HG02798 (cell line): ENCODE results near the gene PLEKHA8.

Source experiments
- ATAC-seq: cut with Tn5 transposase; IDR thresholded peaks from one replicate; pipeline ENCODE4 v1.9.1; 2021; ENCODE audit warnings: mild to moderate bottlenecking; ENCODE audit not compliant: unreplicated experiment, poor library complexity

PLEKHA8 gene

DNA sequence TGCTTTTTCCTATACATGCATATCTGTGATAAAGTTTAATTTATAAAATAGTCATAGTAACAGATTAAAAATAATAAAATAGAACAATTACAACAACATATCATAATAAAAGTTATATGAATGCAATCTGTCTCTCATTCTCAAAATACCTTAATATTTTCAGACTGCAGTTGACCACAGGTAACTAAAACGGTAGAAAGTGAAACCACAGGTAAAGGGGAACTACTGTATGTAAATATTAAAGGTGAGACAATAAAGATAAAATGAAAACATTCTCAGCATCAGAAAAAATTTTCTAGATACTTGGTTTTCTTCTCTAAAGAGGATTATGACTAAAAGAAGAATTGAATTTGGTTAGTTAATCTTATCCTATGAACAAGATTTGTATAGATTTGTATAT is 7.7 kb upstream of the PLEKHA8 start:
- ATAC-seq: no peak

DNA sequence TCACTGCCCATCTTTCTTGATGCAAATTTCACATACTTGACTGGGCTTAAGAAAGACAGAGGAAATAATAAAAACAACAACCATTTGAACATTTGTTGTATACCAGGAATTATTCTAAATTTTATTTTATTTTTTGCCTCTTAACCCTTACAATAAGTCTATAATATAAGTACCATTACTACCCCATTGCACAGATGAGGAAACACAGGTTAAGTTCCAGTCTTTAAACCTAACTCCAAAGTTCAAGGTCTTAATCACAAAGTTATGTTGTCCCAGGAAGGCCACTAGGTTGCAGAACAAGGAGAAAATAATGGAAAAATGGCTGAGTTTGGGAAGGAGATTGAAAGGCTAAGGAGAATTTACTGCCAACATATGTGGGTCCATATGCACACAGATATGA is 5.2 kb upstream of the PLEKHA8 start:
- ATAC-seq: no peak

DNA sequence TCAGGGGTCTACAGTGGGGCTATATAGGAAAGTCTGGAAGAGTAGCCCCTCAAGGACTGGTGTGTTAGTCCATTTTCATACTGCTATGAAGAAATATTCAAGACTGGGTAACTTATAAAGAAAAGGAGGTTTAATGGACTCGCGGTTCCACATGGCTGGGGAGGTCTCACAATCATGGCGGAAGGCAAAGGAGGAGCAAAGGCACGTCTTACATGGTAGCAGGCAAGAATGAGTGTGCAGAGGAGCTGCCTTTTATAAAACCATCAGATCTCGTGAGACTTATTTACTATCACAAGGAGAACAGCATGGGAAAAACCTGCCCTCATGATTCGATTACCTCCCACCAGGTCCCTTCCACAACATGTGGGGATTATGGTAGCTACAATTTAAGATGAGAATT is 4.7 kb upstream of the PLEKHA8 start:
- no peak for ATAC-seq

DNA sequence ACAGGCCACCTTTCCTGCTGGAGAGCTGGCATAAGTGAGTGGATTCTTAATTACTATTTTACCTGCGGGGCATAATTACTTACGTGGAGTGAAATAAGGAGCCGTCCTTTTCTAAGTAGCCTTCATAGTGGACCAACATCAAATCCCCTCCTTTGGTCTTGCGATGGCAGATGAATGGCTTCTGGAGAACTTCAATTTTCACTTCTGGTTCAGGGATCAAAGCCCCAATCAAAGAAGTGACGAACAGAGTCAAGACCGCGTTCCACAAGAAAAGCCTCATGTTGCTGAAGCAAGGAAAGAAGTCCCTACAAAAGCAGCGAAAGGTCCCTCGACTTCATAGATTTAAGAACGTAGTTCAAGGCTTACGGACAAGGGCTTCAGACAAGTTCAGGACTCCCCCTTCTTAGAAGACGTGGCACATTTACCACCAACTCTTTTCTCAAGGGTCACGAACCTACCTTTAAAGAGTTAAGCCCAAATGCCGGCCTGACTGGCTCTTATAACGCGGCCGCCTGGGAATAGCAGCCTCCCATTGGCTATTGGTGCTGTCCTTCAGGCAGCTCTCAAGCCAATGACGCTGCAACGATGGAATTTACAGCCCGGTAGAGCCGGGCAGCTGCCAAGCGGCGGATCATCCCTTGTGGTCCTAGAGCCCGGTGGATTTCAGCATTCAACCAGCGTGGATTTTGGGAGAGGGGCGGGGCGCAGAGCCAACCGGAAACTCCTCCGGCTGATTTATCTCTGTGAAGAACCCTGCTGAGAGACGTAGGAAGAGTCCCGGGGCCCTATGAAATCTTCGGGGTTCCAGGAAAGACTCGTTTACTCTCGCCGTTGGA is 1.8 kb upstream of the PLEKHA8 start, which contains the start of gene FKBP14:
Gene FKBP14 (minus strand): TSS at position 474 of the 836 bp plus-strand sequence. CDS start 194 bp downstream, at position 280.
- peak; percentile 84 for ATAC-seq

DNA sequence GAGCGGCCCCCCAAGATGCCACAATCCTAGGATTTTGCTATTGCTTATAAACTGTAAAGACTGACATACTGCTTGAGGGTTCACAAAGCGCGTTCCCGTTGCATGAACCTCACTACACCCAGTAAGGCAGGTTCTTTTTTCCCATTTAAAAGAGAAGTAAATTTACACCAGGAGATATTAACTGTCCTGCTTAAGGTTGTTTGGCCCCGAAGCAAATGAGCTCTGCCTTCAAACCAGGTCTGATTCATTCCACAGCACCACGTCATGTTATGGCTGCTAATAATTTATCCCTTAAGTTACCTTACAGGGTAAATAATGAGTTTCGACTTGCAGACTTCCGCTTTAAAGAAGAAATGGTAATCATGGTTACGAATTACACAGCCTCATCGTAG is 1.2 kb upstream of the PLEKHA8 start:
- no peak for ATAC-seq

DNA sequence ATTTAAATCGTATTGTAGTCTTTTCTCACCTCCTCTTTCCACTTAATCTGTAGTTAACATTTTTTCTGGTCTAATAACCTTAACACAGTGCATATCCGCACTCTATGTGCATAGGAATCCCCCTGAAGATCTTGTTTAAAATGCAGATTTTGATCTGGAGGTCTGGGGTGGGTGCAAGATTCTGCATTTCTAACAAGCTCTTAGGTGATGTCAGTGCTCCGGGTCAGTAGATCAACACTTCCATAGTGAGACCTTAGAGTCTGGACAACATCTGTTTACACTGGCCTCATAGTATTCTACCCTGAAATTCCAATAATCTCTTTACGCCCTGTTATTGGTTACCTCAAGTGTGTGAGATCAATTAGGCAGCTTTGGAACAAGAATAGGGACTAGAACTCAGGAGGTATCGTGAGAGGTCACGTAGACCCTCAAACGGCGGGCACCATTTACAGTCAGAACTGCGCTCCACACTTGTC is 434 bp upstream of the PLEKHA8 start:
- ATAC-seq: peak; percentile 2

DNA sequence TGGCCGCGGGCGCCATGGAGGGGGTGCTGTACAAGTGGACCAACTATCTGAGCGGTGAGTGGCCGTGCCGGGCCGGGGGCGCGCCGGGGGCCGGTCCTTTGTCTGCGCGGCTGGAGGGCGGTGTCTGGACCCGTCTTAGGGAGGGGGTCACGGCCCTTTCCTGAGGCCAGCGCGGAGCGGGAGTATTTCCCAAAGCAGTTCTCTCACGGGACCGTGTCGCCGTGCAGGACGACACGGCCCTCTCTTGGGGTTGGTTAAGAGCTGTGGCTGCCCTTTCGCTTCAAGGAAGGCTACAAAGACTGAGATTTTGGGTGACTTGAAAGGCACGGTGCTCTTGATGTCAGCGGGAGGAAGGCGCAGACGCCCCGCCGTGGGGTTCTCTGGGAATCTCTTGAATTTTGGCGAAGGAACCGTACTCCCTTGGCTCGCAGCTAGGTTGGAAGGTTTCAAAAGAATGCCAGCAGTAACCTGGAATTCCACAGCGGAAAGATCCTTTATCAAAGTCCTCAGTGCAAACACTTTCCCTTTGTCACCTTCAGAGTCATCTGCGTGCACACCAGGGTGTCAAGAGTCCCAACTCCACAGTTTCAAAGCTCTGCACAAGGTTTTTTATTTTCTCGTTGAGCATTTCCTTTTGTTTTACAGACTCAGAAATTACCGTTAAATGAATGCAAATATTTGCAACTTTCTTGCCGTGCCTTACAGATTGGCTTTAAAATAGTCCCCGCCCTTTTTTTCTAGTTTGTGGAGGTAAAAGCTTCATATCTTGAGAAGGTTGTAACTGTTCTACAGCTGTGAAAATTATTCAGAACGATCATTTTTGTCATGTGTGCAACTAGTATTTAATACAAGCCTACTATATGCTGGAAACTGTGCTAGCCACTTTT is 780 bp downstream of the PLEKHA8 start:
- peak; percentile 16 for ATAC-seq

DNA sequence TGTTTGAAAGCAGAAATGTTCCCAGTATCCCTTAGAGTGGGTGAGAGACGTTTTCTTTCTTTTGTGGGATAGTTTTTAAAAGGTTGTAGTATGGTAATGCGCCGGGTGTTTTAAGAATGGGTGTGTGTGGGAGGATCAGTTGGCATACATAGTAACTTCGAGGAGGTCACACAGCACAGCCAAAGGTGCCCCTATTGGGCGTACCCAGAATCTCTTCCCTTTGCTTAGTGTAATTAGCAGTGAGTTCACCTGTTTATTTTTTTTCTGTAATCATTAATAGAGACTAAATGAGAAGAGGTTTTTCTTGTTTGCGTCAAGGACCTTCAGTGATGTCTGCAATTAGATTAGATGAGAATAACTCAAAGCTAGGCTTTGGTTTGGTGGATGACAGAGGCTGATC is 1.5 kb downstream of the PLEKHA8 start:
- no peak for ATAC-seq

DNA sequence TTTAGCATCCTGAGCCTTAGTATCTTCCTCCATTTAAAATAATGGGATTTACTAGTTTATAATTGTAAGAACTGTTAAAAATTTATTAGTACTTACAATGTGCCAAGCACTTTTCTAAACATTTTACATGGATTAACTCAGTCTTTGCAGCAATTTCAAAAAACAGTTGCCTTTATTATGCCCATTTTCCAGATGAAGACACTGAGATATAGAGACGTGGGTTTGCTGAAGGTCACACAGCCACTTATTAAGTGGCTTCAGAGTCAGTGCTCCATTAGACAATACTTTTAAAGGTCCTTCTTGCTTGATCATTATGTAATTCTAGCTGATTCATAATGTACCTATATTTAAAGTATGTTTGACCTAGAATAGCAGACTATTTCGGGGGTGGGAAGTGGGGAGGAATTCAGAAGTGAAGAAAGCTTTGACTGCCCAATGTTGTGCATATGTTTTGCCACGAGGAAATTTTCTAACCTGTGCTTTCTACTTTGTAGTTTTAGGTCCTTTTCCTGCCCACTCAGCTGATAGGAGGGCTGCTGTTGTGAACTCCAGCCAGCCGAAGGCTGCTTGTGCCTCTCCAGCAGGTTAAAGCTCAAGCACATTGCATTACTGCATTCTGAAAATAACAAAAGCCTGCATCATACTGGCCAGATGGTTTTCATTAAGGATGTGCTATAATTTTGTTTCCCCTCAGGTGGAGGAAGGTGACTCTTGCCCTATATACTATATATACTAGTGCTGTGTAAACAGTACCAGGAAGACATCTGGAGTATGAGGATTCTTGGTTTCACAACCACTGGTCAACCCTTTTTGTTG is 4.3 kb downstream of the PLEKHA8 start:
- ATAC-seq: no peak

DNA sequence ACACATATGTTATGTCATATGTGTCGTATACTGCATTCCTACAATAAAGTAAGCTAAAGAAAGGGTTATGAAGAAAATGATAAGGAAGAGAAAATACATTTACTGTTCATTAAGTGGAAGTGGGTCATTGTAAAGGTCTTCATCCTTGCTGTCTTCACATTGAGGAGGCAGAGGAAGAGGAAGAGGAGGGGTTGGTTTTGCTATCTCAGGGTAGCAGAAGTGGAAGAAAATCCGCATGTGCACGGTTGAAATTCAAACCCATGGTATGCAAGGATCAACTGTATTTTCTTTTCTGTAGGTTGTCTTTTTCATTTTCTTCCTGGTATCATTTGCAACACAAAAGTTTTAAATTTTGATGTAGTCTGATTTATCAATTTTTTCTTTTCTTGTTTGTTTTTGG is 6.3 kb downstream of the PLEKHA8 start:
- no peak for ATAC-seq

DNA sequence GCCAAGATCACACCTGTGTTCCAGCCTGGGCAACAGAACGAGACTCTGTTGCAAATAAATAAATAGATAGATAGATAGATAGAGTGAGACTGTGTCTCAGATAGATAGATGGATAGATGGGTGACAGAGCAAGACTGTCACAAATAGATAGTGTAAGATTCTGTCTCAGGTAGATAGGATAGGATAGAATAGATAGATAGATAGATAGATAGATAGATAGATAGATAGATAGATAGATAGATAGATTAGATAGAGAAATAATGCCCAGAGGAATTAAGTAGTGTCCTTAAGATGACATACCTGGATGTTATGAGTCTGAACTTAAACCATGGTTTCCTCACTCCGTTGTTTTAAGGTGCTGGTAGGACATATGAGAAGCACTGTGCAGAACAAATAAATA is 8.0 kb downstream of the PLEKHA8 start:
- no peak for ATAC-seq

DNA sequence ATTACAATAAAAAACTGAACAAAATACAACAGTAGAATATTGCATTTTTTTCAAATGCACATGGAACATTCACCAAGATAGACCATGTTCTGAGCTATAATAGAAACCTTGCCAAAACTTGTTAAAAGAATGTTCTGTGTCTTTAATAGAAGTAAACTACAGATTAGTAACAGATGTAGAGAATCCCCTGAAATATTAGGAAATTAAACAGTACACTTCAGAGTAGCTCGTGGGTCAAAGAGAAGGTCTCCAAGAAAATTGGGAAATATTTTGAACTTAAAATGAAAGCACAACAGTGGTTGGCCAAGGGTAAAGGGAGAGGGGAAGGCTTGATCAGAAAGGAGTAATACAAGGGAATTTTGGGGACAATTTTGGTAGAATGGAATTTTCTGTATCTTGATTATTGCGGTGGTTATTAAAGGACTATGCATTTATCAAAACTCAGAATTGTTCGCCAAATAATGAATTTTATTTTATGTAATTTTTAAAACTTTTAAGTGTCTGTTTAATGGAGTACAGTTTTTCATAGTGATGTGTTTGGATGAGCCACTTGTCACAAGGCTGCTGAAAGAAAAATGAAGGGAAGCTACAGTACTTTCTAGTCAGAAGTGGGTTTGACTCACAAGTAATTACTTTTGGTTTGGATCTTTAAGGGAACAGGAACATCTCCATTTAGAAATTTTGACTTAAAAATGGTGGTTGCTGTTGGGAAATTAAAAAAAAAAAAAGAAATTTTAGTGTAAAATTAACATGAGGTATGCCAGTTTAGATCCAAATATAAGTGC is 10.2 kb downstream of the PLEKHA8 start:
- ATAC-seq: no peak

DNA sequence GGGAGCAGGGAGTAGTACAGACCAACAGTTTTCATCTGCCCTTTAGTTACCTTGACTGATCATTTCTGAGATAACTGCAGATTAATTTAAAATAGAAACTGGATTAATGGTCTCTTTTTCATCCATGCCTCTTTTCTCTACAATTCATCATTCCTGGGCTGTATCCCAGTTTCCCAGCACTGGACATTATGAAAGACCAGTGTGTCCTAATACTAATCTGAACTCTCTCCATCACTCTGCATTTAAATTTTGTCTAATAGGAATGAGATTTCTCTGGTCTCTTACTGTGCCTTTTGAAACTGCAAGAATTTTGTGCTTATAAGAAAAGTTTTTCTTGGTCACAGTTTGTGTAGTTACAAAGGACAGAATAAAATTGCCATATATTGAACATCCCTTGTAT is 12.7 kb downstream of the PLEKHA8 start:
- no peak for ATAC-seq

DNA sequence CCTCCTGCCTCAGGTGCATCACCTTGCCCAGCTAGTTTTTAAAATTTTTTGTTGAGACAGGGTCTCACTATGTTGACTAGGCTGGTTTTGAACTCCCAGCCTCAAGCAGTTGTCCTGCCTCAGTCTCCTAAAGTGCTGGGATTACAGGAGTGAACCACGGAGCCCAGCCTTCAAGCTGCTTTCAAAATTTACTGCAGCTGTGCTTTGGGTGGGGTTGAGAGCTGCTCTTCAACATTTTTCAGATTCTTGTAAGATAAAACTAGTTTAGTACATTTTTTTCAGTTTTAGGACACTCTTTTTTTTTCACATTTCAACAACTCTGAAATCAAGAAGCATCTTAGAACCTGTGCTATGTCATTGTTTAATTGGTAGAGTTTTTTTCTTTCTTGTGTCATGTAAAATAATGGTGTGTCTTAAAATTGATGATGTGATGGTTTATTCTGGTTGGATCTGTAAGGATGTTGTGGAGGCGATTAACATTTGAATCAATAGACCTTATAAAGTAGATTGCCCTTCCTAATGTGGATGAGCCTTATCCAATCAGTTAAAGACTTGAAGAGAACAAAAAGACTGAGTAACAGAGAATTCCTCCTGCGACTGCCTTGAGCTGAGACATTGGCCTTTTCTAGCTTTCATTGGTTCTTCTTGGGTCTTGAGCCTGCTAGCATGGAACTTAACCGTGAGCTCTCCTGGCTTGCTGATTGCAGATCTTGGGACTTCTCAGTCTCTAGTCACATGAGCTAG is 13.5 kb downstream of the PLEKHA8 start:
- ATAC-seq: no peak

DNA sequence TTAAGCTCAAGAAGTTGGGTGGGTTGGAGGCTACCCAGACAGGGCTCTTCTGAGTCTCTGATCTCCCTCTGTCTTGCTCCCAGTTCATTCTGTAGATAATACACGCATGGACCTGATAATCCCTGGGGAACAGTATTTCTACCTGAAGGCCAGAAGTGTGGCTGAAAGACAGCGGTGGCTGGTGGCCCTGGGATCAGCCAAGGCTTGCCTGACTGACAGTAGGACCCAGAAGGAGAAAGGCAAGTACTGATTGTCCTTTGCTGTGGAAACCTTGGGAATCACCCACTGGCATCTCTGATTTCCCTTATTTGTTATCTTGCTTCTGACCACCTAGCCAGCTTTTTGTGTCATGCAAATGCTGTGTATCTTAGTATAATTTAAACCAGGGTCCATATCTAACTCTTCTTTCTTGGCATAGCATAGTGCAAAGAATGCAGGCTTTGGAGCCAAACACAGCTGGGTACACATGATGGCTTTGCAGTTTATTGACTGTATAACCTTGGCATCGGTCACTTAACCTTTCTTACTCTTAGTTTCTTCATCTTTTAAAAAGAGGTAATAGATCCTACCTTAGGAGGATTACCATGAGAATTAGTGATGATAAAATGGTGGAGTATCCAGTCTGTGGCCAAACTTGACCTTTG is 18.0 kb downstream of the PLEKHA8 start:
- ATAC-seq: no peak

DNA sequence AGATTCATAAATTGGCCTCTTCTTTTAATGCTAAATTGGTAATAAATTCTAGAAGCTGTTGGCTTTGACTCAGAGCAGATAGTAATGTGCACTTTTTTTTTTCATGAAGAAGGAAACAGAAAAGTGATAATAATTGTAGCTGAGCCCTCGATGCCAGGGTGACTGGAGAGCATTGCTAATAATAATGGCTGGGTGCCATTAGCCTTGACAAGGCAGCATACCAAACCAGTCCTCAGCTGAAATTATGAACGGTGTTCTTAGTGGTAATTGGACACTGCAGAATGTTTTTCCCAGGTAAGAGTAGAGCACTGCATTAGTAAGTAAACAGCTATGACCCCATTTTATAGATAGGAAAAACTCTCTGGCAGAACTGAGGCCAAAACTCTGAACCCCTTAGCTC is 18.9 kb downstream of the PLEKHA8 start:
- no peak for ATAC-seq

DNA sequence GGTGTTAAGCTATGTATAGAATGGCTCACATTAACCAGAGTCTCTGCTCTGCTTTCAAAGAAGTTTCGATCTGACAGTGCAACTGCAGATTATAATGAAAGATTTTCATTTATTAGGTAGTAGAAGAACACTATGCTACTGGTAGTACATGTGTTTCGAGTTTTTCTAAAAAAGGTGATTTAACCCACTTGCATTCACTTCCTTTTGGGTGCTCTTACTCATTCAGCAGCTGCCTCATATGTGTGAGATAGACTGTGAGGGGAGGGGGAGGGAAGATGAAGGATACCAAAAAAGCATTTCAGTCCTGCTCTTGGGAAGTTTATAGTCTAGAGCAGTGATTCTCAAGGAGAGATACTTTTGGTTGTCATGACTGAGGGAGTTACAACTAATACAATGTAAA is 20.4 kb downstream of the PLEKHA8 start:
- ATAC-seq: no peak

DNA sequence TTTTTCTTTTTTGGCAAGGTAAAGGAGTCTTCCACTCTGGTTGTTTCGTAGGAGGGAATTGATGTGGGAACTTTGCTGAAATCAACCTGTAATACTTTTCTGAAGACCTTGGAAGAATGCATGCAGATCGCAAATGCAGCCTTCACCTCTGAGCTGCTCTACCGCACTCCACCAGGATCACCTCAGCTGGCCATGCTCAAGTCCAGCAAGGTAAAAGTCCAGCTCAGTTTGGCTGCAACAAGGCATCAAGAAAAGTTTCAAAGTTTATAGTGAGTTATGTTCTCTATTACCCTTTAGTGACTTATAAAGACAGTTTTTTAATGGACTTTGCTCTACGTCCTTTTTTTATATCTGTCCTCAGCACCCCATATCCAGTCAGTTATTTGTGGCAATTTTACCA is 21.0 kb downstream of the PLEKHA8 start:
- no peak for ATAC-seq

DNA sequence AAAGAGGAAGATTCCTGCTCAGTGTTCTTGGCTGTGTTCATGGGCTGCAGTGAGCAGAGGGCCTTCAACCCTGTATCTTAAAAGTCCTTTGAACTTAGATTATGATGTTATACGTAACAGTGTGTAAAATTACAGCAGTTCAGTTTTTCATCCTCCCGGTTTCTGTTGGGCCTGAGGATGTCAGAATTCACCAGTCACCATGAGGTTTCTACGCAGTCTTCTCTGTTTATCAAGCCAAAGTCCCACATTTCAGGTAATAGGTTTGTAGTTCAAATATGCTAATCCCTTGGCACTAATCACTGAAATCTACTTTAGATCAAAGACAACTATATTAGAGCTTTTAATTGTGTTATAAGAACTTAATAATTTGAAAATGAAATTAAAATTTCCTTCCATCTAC is 24.9 kb downstream of the PLEKHA8 start:
- ATAC-seq: no peak
